Left lung (tissue), 10 donors: ENCODE measurements around the gene PYY. TPM values are rescaled to one million over a fixed set of nuclear protein-coding genes. Genes with fewer than 3 reads are reported as not detected.

Experiments used
- ATAC-seq: fragments of 200-7000 bp; cut with Tn5 transposase; one replicate; pipeline ENCODE4 v1.9.1; 2020; ENCODE audit warnings: moderate library complexity
- DNase-seq, 4 donors: peaks; one replicate each; pipeline ENCODE4 v3.0.0-alpha.2; 2013 to 2020
- H3K27ac ChIP-seq, 2 donors: fragments of 200-600 bp; sonication (generic) in 1 of 2; one replicate each; pipeline versions ENCODE4 v1.5.0 to v1.8.0; 2020 to 2021
- H3K27me3 ChIP-seq, 2 donors: fragments of 200-600 bp; sonication (generic) in 1 of 2; one replicate each; pipeline versions ENCODE4 v1.5.0 to v1.8.0; 2020 to 2021
- H3K36me3 ChIP-seq, 2 donors: fragments of 200-600 bp; sonication (generic) in 1 of 2; one replicate each; pipeline versions ENCODE4 v1.5.0 to v1.8.0; 2020 to 2021
- H3K4me1 ChIP-seq, 2 donors: fragments of 200-600 bp; one replicate each; pipeline ENCODE4 v1.8.0; 2021
- H3K4me3 ChIP-seq, 2 donors: fragments of 200-600 bp; sonication (generic) in 1 of 2; one replicate each; pipeline versions ENCODE4 v1.5.0 to v1.8.0; 2020 to 2021; ENCODE audit warnings: mild to moderate bottlenecking in 1 of 2
- H3K9me3 ChIP-seq, 2 donors: fragments of 200-600 bp; sonication (generic) in 1 of 2; one replicate each; pipeline versions ENCODE4 v1.5.0 to v1.8.0; 2020 to 2021
- CTCF ChIP-seq, 2 donors: fragments of 200-600 bp; sonication (generic) in 1 of 2; IDR thresholded peaks; one replicate each; pipeline versions ENCODE4 v1.5.0 to v1.8.0; 2021; ENCODE audit warnings: antibody characterized with exemption in 2 of 2
- intact Hi-C, 2 donors: fragments of 100-400 bp; cut with DNase I; formaldehyde crosslinking; loops; one replicate each; pipeline versions ENCODE4 v1.11.2 to v1.14.2; 2022
- polyA plus RNA-seq, 6 donors: library from polyadenylated mRNA; unstranded; fragments of 120-200 nt; gene quantifications; one replicate each; pipeline ENCODE4 v1.2.1, GENCODE V29; 2013; ENCODE audit not compliant: insufficient read length in 6 of 6
- total RNA-seq, 2 donors: library from RNA; stranded (reverse); fragmentation: NEBNext Ultra II Directional; extraction: Animal tissue kit (Norgen Biotek cat#: 25700); gene quantifications; one replicate each; pipeline ENCODE4 v1.2.1, GENCODE V29; 2021
- donor health status: DM: no; HTN: yes; CAD: no.
- donor health status: DM: no; HTN: no; CAD: no.

PYY gene
- total and polyA plus RNA-seq, 8 donors, result 0.21 to 0.68 (median 0.43) TPM; not detected in 4

DNA sequence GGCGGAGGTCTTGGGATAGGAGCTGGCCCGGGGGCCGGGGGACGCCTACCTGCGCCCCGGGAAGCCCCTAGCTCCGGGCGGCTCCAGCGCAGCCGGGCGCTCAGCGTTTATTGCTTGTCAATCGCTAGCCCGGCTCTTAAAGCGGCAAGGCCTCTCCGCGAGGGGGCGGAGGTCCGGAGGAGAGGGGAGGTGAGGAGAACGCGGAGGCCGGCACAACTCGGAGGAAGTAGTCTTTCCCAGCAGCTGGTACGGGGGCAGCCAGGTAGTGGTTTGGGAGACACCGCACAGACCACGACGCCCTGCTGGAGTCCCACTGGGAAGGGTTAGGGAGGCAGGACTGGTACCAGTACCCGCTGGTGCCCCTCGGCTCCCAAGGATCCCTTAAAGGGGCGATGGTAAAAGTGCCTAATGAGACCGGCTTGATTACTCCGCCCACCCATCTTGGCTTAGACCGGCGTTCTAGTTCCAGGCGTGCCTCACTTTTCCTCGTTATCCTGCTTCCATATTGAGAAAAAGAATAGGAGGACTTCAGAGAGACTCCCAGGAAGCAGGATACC, 46.2 kb downstream of the PYY start, which contains the start of gene MPP2:
TSS of gene MPP2 (minus strand) at position 112 of the 557 bp plus-strand sequence. CDS start 3,076 bp downstream, outside the sequence.
- no peaks in the 10 kb centered on the region for H3K36me3 ChIP-seq
- H3K27ac ChIP-seq, result peak within 1 kb of the TSS in 1 of 2 donors; percentile 23
- ATAC-seq (peak; percentile 63), DNase-seq (peak; percentile 67 to 85 (median 84))
- intact Hi-C loops, result no loop called here
- TF ChIP-seq CTCF (IDR thresholded peaks at IDR 0.05), result no peak
- H3K4me1 ChIP-seq, result peaks cover 6 to 27% of the 10 kb centered on the region in 2 donors
- H3K9me3 ChIP-seq, result no peaks in the 10 kb centered on the region
- H3K4me3 ChIP-seq, result peak within 1 kb of the TSS; percentile 31 to 34
- H3K27me3 ChIP-seq, result peaks cover 39 to 81% of the 10 kb centered on the region in 2 donors

- TF ChIP-seq CTCF (IDR thresholded peaks at IDR 0.05), result no peak
- DNase-seq (no peak), ATAC-seq (peak; percentile 2)
- H3K4me3 ChIP-seq, result peak overlapping the region; percentile 31 to 34
- no peaks in the 10 kb centered on the region for H3K36me3 ChIP-seq
- H3K27ac ChIP-seq, result peak overlapping the region in 1 of 2 donors; percentile 23
- H3K27me3 ChIP-seq, result peaks cover 39 to 85% of the 10 kb centered on the region in 2 donors
- peaks cover 6 to 27% of the 10 kb centered on the region in 2 donors for H3K4me1 ChIP-seq
- intact Hi-C loops, result no loop called here
- H3K9me3 ChIP-seq, result no peaks in the 10 kb centered on the region
These were observed 46.8 kb downstream of the PYY start for GRCh38 chr17:43906951-43907424.

- Histone ChIP-seq H3K36me3 (no peaks in the 10 kb centered on the region), H3K27ac (no peak overlapping the region), H3K9me3 (no peaks in the 10 kb centered on the region), H3K4me3 (peak overlapping the region; percentile 31 to 34), H3K4me1 (peaks cover 6 to 27% of the 10 kb centered on the region in 2 donors), H3K27me3 (peaks cover 39 to 92% of the 10 kb centered on the region in 2 donors)
- no peak for TF ChIP-seq CTCF (IDR thresholded peaks at IDR 0.05)
- DNase-seq, result peak in 3 of 4 donors; percentile 36 to 72 (median 51)
- intact Hi-C loops, result no loop called here
- peak; percentile 51 for ATAC-seq
These were observed 47.5 kb downstream of the PYY start for GRCh38 chr17:43905985-43906852.

GRCh38 chr17:43905400-43905984, 48.2 kb downstream of the PYY start:
- H3K4me1 ChIP-seq, result peaks cover 10 to 33% of the 10 kb centered on the region in 2 donors
- DNase-seq, result no peak
- intact Hi-C loops, result no loop called here
- ATAC-seq, result no peak
- no peak overlapping the region for H3K4me3 ChIP-seq
- peaks cover 39 to 96% of the 10 kb centered on the region in 2 donors for H3K27me3 ChIP-seq
- H3K27ac ChIP-seq, result no peak overlapping the region
- TF ChIP-seq CTCF (IDR thresholded peaks at IDR 0.05), result no peak
- no peaks in the 10 kb centered on the region for H3K9me3 ChIP-seq
- H3K36me3 ChIP-seq, result no peaks in the 10 kb centered on the region

Other genes with a start within 250 kb of the PYY start
- under 1 TPM in 1 of 2 donors, not detected in 1; 0.12 TPM for gene SOST, start 195.1 kb downstream of the PYY start, total RNA-seq
- gene SOST, start 195.1 kb downstream of the PYY start, polyA plus RNA-seq, result under 1 TPM in 4 of 6 donors, not detected in 2; 0.11 to 0.66 (median 0.19) TPM
- 100 to 1,000 TPM in 1 of 2 donors, 10 to 100 TPM in 1; 95.8 to 105 TPM for gene DUSP3, start 175.0 kb downstream of the PYY start, total RNA-seq
- 10 to 100 TPM; 30.9 to 37.8 (median 32.3) TPM for gene DUSP3, start 175.0 kb downstream of the PYY start, polyA plus RNA-seq
- gene CFAP97D1, start 173.5 kb downstream of the PYY start, total RNA-seq, result not detected
- under 1 TPM in 4 of 6 donors, not detected in 2; 0.06 to 0.11 (median 0.07) TPM for gene CFAP97D1, start 173.5 kb downstream of the PYY start, polyA plus RNA-seq
- 10 to 100 TPM; 14.4 to 17.9 TPM for gene MPP3, start 120.8 kb downstream of the PYY start, total RNA-seq
- gene MPP3, start 120.8 kb downstream of the PYY start, polyA plus RNA-seq, result 10 to 100 TPM in 5 of 6 donors, 1 to 10 TPM in 1; 8.0 to 14.4 (median 11.6) TPM
- gene CD300LG, start 106.8 kb downstream of the PYY start, total RNA-seq, result 1 to 10 TPM; 1.6 to 7.1 TPM
- gene CD300LG, start 106.8 kb downstream of the PYY start, polyA plus RNA-seq, result 1 to 10 TPM in 5 of 6 donors, under 1 TPM in 1; 0.53 to 1.9 (median 1.4) TPM
- gene MPP2, start 46.4 kb downstream of the PYY start, total RNA-seq, result 1 to 10 TPM; 1.5 to 1.7 TPM
- gene MPP2, start 46.4 kb downstream of the PYY start, polyA plus RNA-seq, result 1 to 10 TPM; 3.8 to 4.9 (median 4.6) TPM
- not detected for gene PPY, start 11.5 kb downstream of the PYY start, total RNA-seq
- gene PPY, start 11.5 kb downstream of the PYY start, polyA plus RNA-seq, result 1 to 10 TPM in 4 of 6 donors, under 1 TPM in 2; 0.36 to 4.9 (median 1.5) TPM
- gene NAGS, start 50.7 kb upstream of the PYY start, total RNA-seq, result 1 to 10 TPM; 5.2 to 7.0 TPM
- gene NAGS, start 50.7 kb upstream of the PYY start, polyA plus RNA-seq, result 1 to 10 TPM; 2.4 to 4.1 (median 3.2) TPM
- gene TMEM101, start 61.0 kb upstream of the PYY start, total RNA-seq, result 10 to 100 TPM; 29.7 to 35.0 TPM
- gene TMEM101, start 61.0 kb upstream of the PYY start, polyA plus RNA-seq, result 10 to 100 TPM; 38.0 to 49.4 (median 44.7) TPM
- 10 to 100 TPM; 47.6 to 53.2 TPM for gene LSM12, start 112.7 kb upstream of the PYY start, total RNA-seq
- 10 to 100 TPM; 31.3 to 38.3 (median 35.4) TPM for gene LSM12, start 112.7 kb upstream of the PYY start, polyA plus RNA-seq
- 10 to 100 TPM; 47.4 to 62.6 TPM for gene G6PC3, start 116.8 kb upstream of the PYY start, total RNA-seq
- 10 to 100 TPM; 47.3 to 64.9 (median 51.6) TPM for gene G6PC3, start 116.8 kb upstream of the PYY start, polyA plus RNA-seq
- 10 to 100 TPM; 28.0 to 43.5 TPM for gene HDAC5, start 169.7 kb upstream of the PYY start, total RNA-seq
- gene HDAC5, start 169.7 kb upstream of the PYY start, polyA plus RNA-seq, result 10 to 100 TPM; 56.7 to 61.4 (median 57.8) TPM
- 1 to 10 TPM; 2.3 to 2.7 TPM for gene HROB, start 188.0 kb upstream of the PYY start, total RNA-seq
- gene HROB, start 188.0 kb upstream of the PYY start, polyA plus RNA-seq, result 1 to 10 TPM; 4.0 to 6.7 (median 5.2) TPM
- not detected for gene ASB16, start 216.8 kb upstream of the PYY start, total RNA-seq
- 1 to 10 TPM; 2.4 to 3.8 (median 3.5) TPM for gene ASB16, start 216.8 kb upstream of the PYY start, polyA plus RNA-seq
- gene TMUB2, start 233.0 kb upstream of the PYY start, total RNA-seq, result 10 to 100 TPM; 33.6 to 41.8 TPM
- 10 to 100 TPM; 50.6 to 56.7 (median 53.6) TPM for gene TMUB2, start 233.0 kb upstream of the PYY start, polyA plus RNA-seq
- 10 to 100 TPM; 51.3 to 81.8 TPM for gene ATXN7L3, start 245.9 kb upstream of the PYY start, total RNA-seq
- 10 to 100 TPM; 51.9 to 75.4 (median 62.5) TPM for gene ATXN7L3, start 245.9 kb upstream of the PYY start, polyA plus RNA-seq